ENCODE measurements around the gene WRAP53.

DNA sequence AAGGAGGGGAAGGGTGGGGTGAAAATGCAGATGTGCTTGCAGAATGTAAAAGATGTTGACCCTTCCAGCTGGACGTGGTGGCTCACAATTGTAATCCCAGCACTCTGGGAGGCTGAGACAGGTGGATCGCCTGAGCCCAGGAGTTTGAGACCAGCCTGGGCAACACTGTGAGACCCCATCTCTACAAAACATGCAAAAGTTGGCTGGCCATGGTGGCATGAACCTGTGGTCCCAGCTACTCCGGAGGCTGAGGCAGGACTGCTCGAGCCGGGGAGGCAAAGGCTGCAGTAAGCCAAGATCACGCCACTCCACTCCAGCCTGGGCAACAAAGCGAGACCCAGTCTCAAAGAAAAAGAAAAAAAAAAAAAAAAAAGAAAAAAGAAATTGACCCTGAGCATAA lies 19.8 kb upstream of the WRAP53 start:
- TF ChIP-seq CTCF (IDR thresholded peaks at IDR 0.05; ENCODE audit: low read depth, low read length, missing input control) (no peak), TAF1 (conservative IDR thresholded peaks at IDR 0.05) (no peak), JUND (IDR thresholded peaks at IDR 0.05) (no peak), MAX (IDR thresholded peaks at IDR 0.05) (no peak), SP1 (IDR thresholded peaks at IDR 0.05) (no peak), REST (IDR thresholded peaks at IDR 0.05) (no peak), YY1 (IDR thresholded peaks at IDR 0.05) (no peak), RXRA (IDR thresholded peaks at IDR 0.05) (no peak), GABPA (IDR thresholded peaks at IDR 0.05 in 1 of 2, conservative IDR thresholded peaks at IDR 0.05 in 1 of 2) (no peak), RAD21 (IDR thresholded peaks at IDR 0.05) (no peak), EGR1 (IDR thresholded peaks at IDR 0.05; ENCODE audit: low read depth in 2 of 2) (no peak), HNF4A (conservative IDR thresholded peaks at IDR 0.05) (no peak)
- TF ChIP-seq, protein P1, sequence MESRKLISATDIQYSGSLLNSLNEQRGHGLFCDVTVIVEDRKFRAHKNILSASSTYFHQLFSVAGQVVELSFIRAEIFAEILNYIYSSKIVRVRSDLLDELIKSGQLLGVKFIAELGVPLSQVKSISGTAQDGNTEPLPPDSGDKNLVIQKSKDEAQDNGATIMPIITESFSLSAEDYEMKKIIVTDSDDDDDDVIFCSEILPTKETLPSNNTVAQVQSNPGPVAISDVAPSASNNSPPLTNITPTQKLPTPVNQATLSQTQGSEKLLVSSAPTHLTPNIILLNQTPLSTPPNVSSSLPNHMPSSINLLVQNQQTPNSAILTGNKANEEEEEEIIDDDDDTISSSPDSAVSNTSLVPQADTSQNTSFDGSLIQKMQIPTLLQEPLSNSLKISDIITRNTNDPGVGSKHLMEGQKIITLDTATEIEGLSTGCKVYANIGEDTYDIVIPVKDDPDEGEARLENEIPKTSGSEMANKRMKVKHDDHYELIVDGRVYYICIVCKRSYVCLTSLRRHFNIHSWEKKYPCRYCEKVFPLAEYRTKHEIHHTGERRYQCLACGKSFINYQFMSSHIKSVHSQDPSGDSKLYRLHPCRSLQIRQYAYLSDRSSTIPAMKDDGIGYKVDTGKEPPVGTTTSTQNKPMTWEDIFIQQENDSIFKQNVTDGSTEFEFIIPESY (IDR thresholded peaks at IDR 0.05) = no peak
- TF ChIP-seq, protein P2, sequence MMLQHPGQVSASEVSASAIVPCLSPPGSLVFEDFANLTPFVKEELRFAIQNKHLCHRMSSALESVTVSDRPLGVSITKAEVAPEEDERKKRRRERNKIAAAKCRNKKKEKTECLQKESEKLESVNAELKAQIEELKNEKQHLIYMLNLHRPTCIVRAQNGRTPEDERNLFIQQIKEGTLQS (IDR thresholded peaks at IDR 0.05) = no peak

All from liver (tissue), 3 donors.